BLaER1 (cell line): ENCODE data around the gene FUT3.

Experiments
- H3K27ac ChIP-seq: shearing (Covaris generic); formaldehyde crosslinking; 2 replicates; pipeline ENCODE4 v1.8.1; 2022
- H3K27me3 ChIP-seq: shearing (Covaris generic); formaldehyde crosslinking; 2 replicates; pipeline ENCODE4 v1.8.1; 2022
- H3K36me3 ChIP-seq: shearing (Covaris generic); formaldehyde crosslinking; 2 replicates; pipeline ENCODE4 v1.8.1; 2022
- H3K4me1 ChIP-seq: shearing (Covaris generic); formaldehyde crosslinking; 2 replicates; pipeline ENCODE4 v1.8.1; 2022
- H3K4me2 ChIP-seq: shearing (Covaris generic); formaldehyde crosslinking; 2 replicates; pipeline ENCODE4 v1.8.1; 2022
- H3K4me3 ChIP-seq: shearing (Covaris generic); formaldehyde crosslinking; 2 replicates; pipeline ENCODE4 v1.8.1; 2022
- H3K9ac ChIP-seq: shearing (Covaris generic); formaldehyde crosslinking; 2 replicates; pipeline ENCODE4 v1.8.1; 2022
- H3K9me3 ChIP-seq: shearing (Covaris generic); formaldehyde crosslinking; 2 replicates; pipeline ENCODE4 v1.8.1; 2022
- H4K20me1 ChIP-seq: shearing (Covaris generic); formaldehyde crosslinking; 2 replicates; pipeline ENCODE4 v1.8.1; 2022
- Cebpa-rat ChIP-seq: shearing (Covaris generic); IDR thresholded peaks from 2 replicates; pipeline ENCODE4 v1.8.1; 2022

The FUT3 gene

DNA sequence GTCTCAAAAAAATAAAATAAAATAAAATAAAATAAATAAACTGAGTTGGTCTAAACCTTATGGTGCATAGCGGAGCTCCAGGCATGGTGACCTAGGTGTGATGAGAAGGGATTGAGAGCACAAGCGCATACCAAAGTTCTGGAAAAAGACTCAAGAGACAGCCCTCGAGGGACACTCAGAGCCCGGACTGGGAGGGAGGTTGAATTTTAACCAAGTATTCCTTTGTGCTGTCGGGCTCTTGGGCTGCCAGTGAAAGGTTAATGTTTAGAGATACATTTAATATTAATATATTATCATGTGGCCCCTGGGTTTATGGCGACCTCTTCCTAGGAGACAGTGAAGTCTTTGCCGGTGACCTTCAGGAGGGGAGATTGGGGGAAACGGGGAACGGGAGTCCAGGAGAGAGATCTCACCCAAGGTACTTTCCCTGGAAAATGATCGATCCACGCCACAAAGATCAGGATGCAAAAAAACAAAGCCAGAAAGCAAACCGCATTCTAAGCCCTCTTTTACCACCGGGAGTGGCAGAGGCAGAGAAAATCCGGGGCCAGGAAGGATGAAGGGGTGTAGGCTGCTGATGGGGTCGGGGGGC, 13.4 kb downstream of the FUT3 start:
- Histone ChIP-seq H3K27ac (no peak overlapping the region), H4K20me1 (no peaks in the 10 kb centered on the region), H3K4me1 (peaks cover 31% of the 10 kb centered on the region), H3K9ac (no peak overlapping the region), H3K36me3 (no peaks in the 10 kb centered on the region), H3K9me3 (no peaks in the 10 kb centered on the region), H3K27me3 (no peaks in the 10 kb centered on the region; the same call in 1 of the 2 replicates), H3K4me2 (peak overlapping the region; percentile 52), H3K4me3 (no peak overlapping the region)
- no peak for TF ChIP-seq Cebpa-rat

DNA sequence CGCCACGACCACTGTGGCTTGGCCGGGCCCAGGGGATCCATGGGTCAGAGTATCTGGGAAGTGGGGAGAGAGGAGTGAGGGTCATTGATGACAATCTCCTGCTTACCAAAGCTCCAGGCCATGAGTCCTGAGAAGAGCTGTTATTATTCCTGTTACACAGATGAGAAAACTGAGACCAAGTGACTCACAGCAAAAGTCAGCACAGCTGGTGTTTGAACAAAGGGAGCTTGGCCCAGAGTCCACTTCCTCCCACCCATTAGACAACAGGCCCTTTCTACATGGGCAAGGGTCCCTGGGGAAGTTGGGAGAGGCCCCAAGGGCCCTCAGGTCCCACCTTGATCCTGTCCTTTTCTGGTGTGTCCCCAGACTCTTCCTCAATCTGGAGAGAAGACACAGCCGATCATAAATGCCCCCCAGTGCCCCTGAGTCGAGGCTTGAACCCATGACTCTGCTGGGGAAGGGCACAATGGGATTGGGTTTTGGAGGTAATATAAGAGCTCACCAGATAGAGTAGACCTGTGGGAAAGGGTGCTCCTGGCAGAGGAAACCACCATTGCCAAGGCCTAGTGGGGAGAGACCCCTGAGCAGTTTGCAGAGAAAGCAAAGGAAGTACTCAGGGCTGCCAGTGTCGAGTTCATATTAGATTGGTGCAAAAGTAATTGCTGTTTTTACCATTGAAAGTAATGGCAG, 18.6 kb downstream of the FUT3 start:
- no peak overlapping the region for H3K4me3 ChIP-seq
- no peak for TF ChIP-seq Cebpa-rat
- peaks cover 30% of the 10 kb centered on the region for H3K4me1 ChIP-seq
- peaks cover 6% of the 10 kb centered on the region for H4K20me1 ChIP-seq
- no peaks in the 10 kb centered on the region for H3K9me3 ChIP-seq
- no peaks in the 10 kb centered on the region for H3K36me3 ChIP-seq
- H3K27me3 ChIP-seq = no peaks in the 10 kb centered on the region; the same call in 1 of the 2 replicates
- H3K9ac ChIP-seq = no peak overlapping the region
- H3K27ac ChIP-seq = no peak overlapping the region
- H3K4me2 ChIP-seq = no peak overlapping the region

DNA sequence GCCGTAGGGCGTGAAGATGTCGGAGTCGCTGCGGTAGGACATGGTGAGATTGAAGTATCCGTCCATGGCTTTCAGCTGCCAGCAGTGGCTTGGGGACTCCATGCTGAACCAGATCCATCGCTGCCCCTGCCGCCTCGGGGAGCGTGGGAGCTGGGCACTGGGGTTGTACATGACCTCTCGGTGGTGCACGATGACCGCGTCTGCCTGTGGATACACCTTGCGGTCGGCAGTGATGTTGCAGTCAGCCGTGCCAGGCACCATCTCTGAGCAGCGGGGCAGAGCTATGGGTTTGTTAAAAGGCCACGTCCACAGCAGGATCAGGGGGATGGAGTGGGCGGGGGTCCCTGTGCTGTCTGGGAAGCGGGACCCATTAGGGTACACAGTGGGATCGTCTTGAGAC, 19.2 kb downstream of the FUT3 start:
- Histone ChIP-seq H3K27me3 (no peaks in the 10 kb centered on the region; the same call in 1 of the 2 replicates), H3K9me3 (no peaks in the 10 kb centered on the region), H3K4me1 (peaks cover 34% of the 10 kb centered on the region), H4K20me1 (peaks cover 6% of the 10 kb centered on the region), H3K9ac (no peak overlapping the region), H3K27ac (no peak overlapping the region), H3K4me3 (no peak overlapping the region), H3K4me2 (no peak overlapping the region), H3K36me3 (no peaks in the 10 kb centered on the region)
- TF ChIP-seq Cebpa-rat = no peak

DNA sequence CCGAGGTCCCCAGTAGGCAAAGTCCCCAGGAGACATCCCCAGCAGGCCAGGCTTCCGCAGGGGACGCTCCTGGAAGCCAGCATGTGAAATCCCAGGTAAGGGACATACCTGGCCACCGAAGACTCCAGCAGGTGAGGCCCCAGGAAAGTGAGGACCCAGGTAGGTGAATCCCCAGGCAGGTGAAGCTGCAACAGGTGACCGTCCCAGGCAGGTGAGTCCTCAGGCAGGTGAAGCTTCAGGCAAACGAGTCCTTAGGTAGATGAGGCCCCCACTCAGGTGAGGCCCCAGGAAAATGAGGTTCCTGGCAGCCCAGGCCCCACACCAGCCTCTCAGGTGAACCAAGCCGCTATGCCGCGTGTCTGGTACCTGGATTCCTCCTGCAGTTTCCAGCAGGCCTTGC, 20.1 kb downstream of the FUT3 start:
- Histone ChIP-seq H3K36me3 (no peaks in the 10 kb centered on the region), H3K27ac (no peak overlapping the region), H3K4me2 (no peak overlapping the region), H3K9me3 (no peaks in the 10 kb centered on the region), H3K27me3 (no peaks in the 10 kb centered on the region; the same call in 1 of the 2 replicates), H3K4me1 (peaks cover 43% of the 10 kb centered on the region), H3K4me3 (no peak overlapping the region), H3K9ac (no peak overlapping the region), H4K20me1 (peaks cover 6% of the 10 kb centered on the region)
- no peak for TF ChIP-seq Cebpa-rat

DNA sequence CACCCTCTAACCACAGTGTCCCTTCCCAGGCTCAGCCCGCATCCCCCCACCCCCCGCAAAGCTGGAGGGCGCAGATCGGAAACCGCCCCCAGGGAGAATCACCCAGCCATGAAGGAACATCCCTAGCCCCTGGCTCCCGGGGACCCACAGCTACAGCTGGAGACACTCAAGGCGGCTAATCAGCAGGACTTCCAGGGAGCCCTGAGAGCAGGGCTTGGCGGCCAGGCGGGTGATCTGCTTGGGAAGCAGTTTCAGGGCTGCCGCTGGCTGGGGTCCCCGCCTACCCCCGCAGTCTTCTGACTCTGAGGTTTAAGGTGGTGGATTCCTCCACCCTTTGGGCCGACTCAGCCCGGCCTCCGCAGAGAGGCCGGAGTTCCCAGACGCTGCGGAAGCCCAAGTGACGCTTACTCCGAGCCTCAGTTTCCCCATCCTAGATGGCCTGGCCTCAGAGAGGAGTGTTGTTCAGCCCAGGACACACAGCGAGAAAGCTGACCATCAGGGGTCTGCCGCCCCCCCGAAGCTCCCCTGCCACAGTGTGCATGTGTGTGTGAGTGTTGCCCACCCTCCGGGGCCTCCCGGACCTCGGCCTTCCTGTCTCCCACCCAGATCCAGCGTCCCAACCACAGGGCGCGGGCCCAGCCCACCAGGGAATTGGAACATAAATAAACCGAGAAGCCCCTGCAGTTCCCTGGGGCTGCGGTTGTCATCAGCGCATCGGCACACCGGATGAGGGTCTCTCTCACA, 21.5 kb downstream of the FUT3 start:
- Histone ChIP-seq H3K4me3 (peak overlapping the region; percentile 79), H3K27me3 (no peaks in the 10 kb centered on the region; the same call in 1 of the 2 replicates), H3K4me2 (peak overlapping the region; percentile 98), H3K4me1 (peaks cover 36% of the 10 kb centered on the region), H3K36me3 (no peaks in the 10 kb centered on the region), H4K20me1 (peaks cover 6% of the 10 kb centered on the region), H3K27ac (peak overlapping the region; percentile 35; the same call in 1 of the 2 replicates), H3K9me3 (no peaks in the 10 kb centered on the region), H3K9ac (0 out of 2 replicates have a peak overlapping the region, but pooled peaks have one; percentile 48)
- no peak for TF ChIP-seq Cebpa-rat

DNA sequence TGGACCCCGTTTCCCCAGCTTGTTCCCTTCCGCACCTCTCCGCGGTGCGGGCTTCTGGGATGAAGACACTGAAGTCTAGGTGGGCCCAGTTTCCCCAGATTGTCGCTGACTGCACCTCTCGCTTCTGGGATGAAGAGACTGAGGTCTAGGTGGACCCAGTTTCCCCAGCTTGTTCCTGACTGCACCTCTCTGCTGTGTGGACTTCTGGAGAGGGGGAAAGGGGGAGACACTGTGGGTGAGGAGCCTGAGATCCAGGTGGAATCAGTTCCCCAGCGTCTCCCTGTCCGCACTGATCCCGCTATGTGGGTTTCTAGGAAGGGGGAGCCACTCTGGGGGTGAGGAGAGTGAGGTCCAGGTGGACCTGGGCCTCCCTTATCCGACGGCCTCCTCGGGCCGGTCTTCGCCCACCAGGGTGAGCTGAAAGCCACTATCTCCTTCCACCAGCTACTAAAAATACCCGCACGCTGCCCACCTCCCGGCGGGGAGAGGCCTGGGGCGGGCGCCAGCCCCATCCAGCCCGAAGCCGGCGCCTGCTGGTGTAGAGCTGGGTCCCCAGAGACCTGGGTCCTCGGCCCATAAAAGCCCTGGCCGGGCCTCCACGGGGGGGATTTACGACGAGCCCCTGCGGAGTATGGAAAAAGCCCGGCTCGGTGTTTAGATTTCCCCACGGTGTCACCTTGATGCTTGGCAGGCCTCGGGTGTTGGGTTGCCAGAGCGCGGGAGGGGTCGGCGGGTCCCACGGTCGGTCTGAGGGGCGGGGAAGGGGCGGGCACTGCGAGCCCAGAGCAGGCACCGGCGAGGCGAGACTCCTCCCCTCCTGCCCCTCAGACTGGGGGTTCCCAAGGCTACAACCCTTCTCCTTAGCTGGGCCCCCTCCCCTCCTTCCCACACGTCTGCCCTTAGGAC, 22.3 kb downstream of the FUT3 start:
- H3K9me3 ChIP-seq = no peaks in the 10 kb centered on the region
- H3K4me3 ChIP-seq = peak overlapping the region; percentile 79
- peak overlapping the region; percentile 98 for H3K4me2 ChIP-seq
- no peak for TF ChIP-seq Cebpa-rat
- peak overlapping the region; percentile 95 for H3K27ac ChIP-seq
- H3K4me1 ChIP-seq = peaks cover 36% of the 10 kb centered on the region
- H3K36me3 ChIP-seq = no peaks in the 10 kb centered on the region
- H3K27me3 ChIP-seq = no peaks in the 10 kb centered on the region
- peaks cover 6% of the 10 kb centered on the region for H4K20me1 ChIP-seq
- H3K9ac ChIP-seq = peak overlapping the region; percentile 95

DNA sequence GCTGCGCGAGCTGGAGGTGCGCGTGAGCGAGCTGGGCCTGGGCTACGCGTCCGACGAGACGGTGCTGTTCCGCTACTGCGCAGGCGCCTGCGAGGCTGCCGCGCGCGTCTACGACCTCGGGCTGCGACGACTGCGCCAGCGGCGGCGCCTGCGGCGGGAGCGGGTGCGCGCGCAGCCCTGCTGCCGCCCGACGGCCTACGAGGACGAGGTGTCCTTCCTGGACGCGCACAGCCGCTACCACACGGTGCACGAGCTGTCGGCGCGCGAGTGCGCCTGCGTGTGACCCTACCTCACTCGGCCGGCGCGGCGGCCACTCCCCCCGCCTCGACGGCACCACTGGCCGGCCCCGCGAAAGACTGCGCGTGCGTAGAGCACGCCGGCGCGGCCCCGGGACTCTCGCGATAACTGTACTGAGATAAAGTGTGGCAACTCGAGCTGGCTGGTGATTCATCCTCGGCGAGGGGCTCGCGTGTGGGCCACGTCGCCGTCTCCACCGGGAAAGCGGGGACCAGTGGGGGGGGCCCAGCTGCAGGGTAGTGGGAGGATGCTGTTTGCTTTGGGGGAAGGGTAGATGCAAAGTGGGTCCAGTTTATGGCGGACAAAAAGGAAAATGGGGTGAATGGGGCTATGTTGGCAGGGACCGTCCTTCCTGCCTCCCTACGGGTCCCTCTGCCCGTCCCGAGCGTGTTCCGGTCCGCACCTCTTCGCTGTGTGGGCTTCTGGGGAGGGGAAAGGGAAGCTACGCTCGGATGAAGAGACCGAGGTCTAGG, 23.2 kb downstream of the FUT3 start:
- H3K36me3 ChIP-seq = no peaks in the 10 kb centered on the region
- H3K9me3 ChIP-seq = no peaks in the 10 kb centered on the region
- H3K27ac ChIP-seq = peak overlapping the region; percentile 95
- peaks cover 36% of the 10 kb centered on the region for H3K4me1 ChIP-seq
- H3K27me3 ChIP-seq = no peaks in the 10 kb centered on the region
- H3K4me3 ChIP-seq = peak overlapping the region; percentile 79
- H3K9ac ChIP-seq = peak overlapping the region; percentile 95
- peak overlapping the region; percentile 98 for H3K4me2 ChIP-seq
- peaks cover 6% of the 10 kb centered on the region for H4K20me1 ChIP-seq
- no peak for TF ChIP-seq Cebpa-rat

- Histone ChIP-seq H3K4me3 (peak overlapping the region; percentile 79), H3K9me3 (no peaks in the 10 kb centered on the region), H3K27me3 (no peaks in the 10 kb centered on the region), H4K20me1 (peaks cover 6% of the 10 kb centered on the region), H3K4me1 (peaks cover 36% of the 10 kb centered on the region), H3K36me3 (no peaks in the 10 kb centered on the region), H3K27ac (peak overlapping the region; percentile 95), H3K9ac (peak overlapping the region; percentile 95), H3K4me2 (peak overlapping the region; percentile 98)
- TF ChIP-seq Cebpa-rat = no peak
These were observed 23.8 kb downstream of the FUT3 start for GRCh38 chr19:5827342-5827890.
